ENCODE measurements around the gene ZSCAN1.

The ZSCAN1 gene

DNA sequence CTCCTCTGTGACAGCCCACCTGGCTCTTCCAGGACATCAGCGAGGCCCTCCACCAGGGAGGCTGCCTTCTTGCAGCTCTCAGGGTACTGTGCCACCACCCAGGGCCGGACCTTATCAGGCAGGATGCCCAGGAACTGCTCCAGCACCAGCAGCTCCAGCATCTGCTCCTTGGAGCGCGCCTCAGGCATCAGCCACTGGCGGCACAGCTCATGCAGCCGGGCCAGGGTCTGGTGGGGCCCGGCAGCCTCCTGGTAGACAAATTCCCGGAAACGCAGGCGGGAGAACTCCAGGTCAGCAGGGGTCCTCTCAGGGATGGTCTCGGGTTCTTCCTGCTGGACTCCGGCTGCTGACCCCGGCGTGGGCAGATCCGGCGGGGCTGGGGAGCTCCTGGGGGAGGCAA, 56.0 kb downstream of the ZSCAN1 start:
- peaks cover 17% of the 10 kb centered on the region for H3K36me3 ChIP-seq (ENCODE audit: control insufficient read depth, insufficient read depth, low read length)
- H3K4me1 ChIP-seq (ENCODE audit: control insufficient read depth, insufficient read depth, low read length) = peaks cover 3% of the 10 kb centered on the region
- H3K9me3 ChIP-seq (ENCODE audit: control insufficient read depth, insufficient read depth, low read length) = no peaks in the 10 kb centered on the region
- no peaks in the 10 kb centered on the region for H3K27me3 ChIP-seq (ENCODE audit: control insufficient read depth, insufficient read depth, low read length)
- no peak overlapping the region for H3K9ac ChIP-seq (ENCODE audit: low read depth, low read length)
- no peak overlapping the region for H3K4me3 ChIP-seq (ENCODE audit: low read depth, low read length)

DNA sequence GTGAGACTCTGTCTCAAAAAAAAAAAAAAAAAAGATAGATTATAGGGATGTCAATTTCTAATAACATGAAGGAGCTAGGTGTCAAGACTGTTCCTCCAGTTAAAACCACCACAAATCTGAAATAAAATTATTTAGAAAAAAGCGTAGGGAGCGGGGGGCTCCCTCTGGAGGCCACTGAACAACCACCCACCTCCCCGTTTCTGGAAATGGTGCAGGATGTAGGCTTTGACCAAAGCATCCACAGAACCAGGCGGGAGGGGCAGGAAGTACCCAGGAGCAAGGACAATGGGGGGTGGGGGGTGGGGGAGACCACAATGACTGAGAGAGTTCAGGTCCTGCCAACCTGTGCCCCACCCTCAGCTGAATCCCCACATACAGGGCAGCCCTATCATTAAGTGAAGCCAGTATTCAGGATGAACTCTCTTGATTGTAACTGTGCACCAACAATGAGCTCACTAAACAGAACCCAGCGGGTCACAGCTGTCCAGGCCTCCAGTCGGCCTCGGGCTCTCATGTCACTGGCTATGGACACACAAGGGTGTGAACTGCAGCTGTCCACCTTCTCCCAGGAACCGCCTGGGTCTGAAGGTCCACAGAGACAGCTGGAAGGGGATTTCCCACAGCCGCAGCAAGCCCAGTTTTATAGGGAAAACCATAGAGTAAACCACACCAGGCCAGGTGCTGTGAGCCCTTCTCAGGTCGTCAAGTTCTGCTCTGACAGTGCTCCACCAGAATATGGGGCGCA, 57.6 kb downstream of the ZSCAN1 start:
- no peaks in the 10 kb centered on the region for H3K27me3 ChIP-seq (ENCODE audit: control insufficient read depth, insufficient read depth, low read length)
- no peak overlapping the region for H3K4me3 ChIP-seq (ENCODE audit: low read depth, low read length)
- H3K36me3 ChIP-seq (ENCODE audit: control insufficient read depth, insufficient read depth, low read length) = peaks cover 15% of the 10 kb centered on the region
- no peak overlapping the region for H3K9ac ChIP-seq (ENCODE audit: low read depth, low read length)
- no peaks in the 10 kb centered on the region for H3K9me3 ChIP-seq (ENCODE audit: control insufficient read depth, insufficient read depth, low read length)
- H3K4me1 ChIP-seq (ENCODE audit: control insufficient read depth, insufficient read depth, low read length) = peaks cover 3% of the 10 kb centered on the region

DNA sequence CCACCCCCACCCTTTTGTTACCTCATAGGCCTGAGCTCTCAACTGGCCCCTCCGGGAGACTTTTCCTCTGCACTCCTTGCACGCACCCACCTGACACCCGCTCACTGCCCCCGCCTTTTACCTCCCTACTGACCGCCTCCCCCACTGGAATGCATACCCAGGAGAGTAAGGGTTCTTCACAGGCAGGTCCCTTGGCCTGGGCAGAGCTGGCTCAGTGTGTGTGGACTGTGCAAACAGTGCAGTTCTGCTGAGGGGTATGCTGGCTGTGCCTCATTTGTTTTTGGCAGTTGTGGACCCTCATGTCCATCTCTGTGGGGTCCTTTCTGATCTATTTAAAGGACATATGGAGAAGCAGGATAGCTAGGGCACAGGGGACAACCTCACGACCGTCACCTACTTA, 59.2 kb downstream of the ZSCAN1 start:
- Histone ChIP-seq H3K4me3 (ENCODE audit: low read depth, low read length) (no peak overlapping the region), H3K27me3 (ENCODE audit: control insufficient read depth, insufficient read depth, low read length) (no peaks in the 10 kb centered on the region), H3K4me1 (ENCODE audit: control insufficient read depth, insufficient read depth, low read length) (peaks cover 3% of the 10 kb centered on the region), H3K9me3 (ENCODE audit: control insufficient read depth, insufficient read depth, low read length) (no peaks in the 10 kb centered on the region), H3K36me3 (ENCODE audit: control insufficient read depth, insufficient read depth, low read length) (peaks cover 9% of the 10 kb centered on the region), H3K9ac (ENCODE audit: low read depth, low read length) (no peak overlapping the region)

DNA sequence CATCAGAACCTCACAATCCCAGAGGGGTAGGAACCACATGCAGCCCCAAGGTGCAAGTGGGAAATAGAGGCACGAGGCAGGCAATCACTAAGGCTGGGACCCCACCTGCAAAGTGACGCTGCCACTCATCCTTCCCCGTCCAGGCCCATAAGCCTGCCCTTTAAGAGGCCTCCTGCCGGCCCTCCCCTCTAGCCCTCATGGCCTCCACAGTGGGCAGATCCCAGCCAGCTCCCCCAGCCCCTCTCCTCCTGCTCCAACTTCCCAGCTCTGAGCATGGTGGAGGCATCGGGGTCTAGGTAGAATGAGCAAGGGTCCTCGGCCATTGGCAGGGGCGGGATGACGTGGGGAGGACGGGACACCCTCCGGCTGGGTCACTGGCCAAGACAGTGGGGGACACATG, 61.5 kb downstream of the ZSCAN1 start:
- no peak overlapping the region for H3K4me3 ChIP-seq (ENCODE audit: low read depth, low read length)
- H3K27me3 ChIP-seq (ENCODE audit: control insufficient read depth, insufficient read depth, low read length) = no peaks in the 10 kb centered on the region
- H3K4me1 ChIP-seq (ENCODE audit: control insufficient read depth, insufficient read depth, low read length) = peaks cover 5% of the 10 kb centered on the region
- H3K9me3 ChIP-seq (ENCODE audit: control insufficient read depth, insufficient read depth, low read length) = no peaks in the 10 kb centered on the region
- no peak overlapping the region for H3K9ac ChIP-seq (ENCODE audit: low read depth, low read length)
- peaks cover 3% of the 10 kb centered on the region for H3K36me3 ChIP-seq (ENCODE audit: control insufficient read depth, insufficient read depth, low read length)

DNA sequence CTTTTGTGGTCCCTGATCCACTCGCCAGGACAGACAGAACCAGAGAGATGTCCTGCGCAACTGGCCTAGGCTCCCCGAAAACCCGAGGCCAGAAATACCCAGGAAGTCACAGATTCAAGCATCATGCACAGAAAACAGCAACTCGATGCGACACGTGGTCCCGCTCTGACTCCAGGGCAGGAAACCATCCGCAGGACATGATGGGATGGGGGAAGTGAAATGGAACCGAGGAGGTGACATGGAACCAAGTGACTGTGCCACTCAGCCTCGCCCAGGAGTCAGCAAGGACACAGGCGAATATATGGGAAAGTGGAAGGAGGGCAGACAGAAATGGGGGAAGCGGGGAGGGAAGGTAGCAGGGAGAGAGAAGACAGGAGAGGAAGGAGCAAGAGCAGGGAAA, 63.1 kb downstream of the ZSCAN1 start:
- H3K4me3 ChIP-seq (ENCODE audit: low read depth, low read length) = peak overlapping the region; percentile 94
- H3K27me3 ChIP-seq (ENCODE audit: control insufficient read depth, insufficient read depth, low read length) = no peaks in the 10 kb centered on the region
- H3K4me1 ChIP-seq (ENCODE audit: control insufficient read depth, insufficient read depth, low read length) = peaks cover 3% of the 10 kb centered on the region
- H3K9ac ChIP-seq (ENCODE audit: low read depth, low read length) = peak overlapping the region; percentile 1
- no peaks in the 10 kb centered on the region for H3K9me3 ChIP-seq (ENCODE audit: control insufficient read depth, insufficient read depth, low read length)
- peaks cover 3% of the 10 kb centered on the region for H3K36me3 ChIP-seq (ENCODE audit: control insufficient read depth, insufficient read depth, low read length)

DNA sequence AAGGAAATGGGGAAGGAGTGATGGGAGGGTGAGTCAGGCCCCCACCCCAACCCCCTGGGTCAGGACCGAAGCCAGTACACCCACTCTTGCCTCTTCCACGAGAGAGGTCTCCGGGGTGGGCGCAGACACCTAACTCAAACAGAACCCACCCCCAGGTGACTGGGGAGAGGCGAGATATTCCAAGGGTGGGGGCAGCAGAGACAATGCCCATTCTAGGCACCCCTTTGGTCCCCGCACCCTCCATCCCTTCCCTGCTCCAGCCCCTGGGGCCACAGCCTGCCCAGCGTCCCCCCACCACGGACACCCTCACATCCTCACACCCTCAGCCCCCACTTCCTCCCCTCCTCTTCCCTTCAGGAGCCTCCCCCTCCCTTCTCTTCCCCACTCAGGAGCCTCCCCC, 63.5 kb downstream of the ZSCAN1 start:
- no peaks in the 10 kb centered on the region for H3K27me3 ChIP-seq (ENCODE audit: control insufficient read depth, insufficient read depth, low read length)
- H3K9me3 ChIP-seq (ENCODE audit: control insufficient read depth, insufficient read depth, low read length) = no peaks in the 10 kb centered on the region
- H3K4me1 ChIP-seq (ENCODE audit: control insufficient read depth, insufficient read depth, low read length) = peaks cover 3% of the 10 kb centered on the region
- peaks cover 3% of the 10 kb centered on the region for H3K36me3 ChIP-seq (ENCODE audit: control insufficient read depth, insufficient read depth, low read length)
- peak overlapping the region; percentile 94 for H3K4me3 ChIP-seq (ENCODE audit: low read depth, low read length)
- H3K9ac ChIP-seq (ENCODE audit: low read depth, low read length) = peak overlapping the region; percentile 1

DNA sequence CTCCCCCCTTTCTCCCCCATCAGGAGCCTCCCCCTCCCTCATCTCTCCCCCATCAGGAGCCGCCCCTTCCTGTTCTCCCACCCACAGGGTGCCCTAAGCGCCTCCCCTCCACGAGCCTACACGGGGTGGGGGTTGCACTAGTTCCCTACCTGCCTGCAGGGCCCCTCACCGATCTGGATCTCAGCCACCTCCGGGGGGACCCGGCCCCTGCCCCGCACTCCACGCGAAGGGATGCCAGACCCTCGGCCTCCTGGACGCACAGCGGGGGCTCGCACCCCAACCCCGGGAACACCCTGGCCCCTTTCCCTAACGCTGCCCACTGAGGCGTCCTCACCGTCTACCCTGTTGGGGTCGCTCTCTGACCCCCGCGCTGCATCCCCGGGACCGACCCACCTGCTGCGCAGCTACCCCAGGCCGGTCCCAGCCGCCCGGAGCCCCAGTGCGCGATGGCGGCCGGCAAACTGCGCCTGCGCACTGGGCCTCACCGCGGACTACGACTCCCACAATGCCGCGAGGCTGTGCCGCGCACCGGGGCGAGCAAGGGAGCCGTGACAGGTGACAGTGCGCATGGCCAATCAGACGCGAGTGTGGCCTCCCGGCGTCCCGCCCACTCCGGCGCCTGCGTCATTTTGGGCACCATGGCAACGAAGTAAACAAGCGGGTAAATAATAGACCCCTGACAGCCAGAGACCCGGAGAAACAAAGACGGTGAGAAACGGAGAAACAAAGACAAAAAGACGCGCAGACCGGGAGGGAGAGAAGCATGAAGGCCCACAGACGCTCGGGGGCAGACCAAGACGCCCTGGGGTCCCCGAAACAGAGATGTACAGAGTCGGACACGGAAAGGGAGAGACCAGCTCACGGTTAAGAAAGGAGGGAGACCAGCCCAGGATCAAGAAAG, 64.2 kb downstream of the ZSCAN1 start, which contains the start of gene ZSCAN18:
Gene ZSCAN18 (minus strand): TSS at position 451 of the 901 bp plus-strand sequence. CDS start 7,964 bp downstream, outside the sequence.
- Histone ChIP-seq H3K4me3 (ENCODE audit: low read depth, low read length) (peak within 1 kb of the TSS; percentile 94), H3K4me1 (ENCODE audit: control insufficient read depth, insufficient read depth, low read length) (peaks cover 3% of the 10 kb centered on the region), H3K9me3 (ENCODE audit: control insufficient read depth, insufficient read depth, low read length) (no peaks in the 10 kb centered on the region), H3K27me3 (ENCODE audit: control insufficient read depth, insufficient read depth, low read length) (no peaks in the 10 kb centered on the region), H3K36me3 (ENCODE audit: control insufficient read depth, insufficient read depth, low read length) (peaks cover 3% of the 10 kb centered on the region), H3K9ac (ENCODE audit: low read depth, low read length) (peak within 1 kb of the TSS; percentile 65)

DNA sequence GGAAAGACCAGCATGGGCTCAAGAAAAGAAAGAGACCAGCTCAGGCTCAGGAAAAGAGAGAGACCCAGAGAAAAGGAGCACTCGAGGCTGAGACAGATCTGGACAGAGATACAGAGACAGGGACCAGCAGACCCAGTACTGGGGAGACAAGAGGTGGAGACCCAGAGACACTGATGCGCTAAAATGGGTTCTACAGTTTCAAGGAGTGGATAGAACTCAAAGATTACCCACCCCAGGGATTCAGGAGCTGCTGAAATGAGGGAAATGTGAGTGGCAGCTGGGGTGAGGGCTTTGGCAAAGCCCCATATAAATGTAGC, 64.8 kb downstream of the ZSCAN1 start:
- H3K4me1 ChIP-seq (ENCODE audit: control insufficient read depth, insufficient read depth, low read length) = peaks cover 3% of the 10 kb centered on the region
- H3K9me3 ChIP-seq (ENCODE audit: control insufficient read depth, insufficient read depth, low read length) = no peaks in the 10 kb centered on the region
- peak overlapping the region; percentile 58 for H3K4me3 ChIP-seq (ENCODE audit: low read depth, low read length)
- no peak overlapping the region for H3K9ac ChIP-seq (ENCODE audit: low read depth, low read length)
- no peaks in the 10 kb centered on the region for H3K27me3 ChIP-seq (ENCODE audit: control insufficient read depth, insufficient read depth, low read length)
- peaks cover 3% of the 10 kb centered on the region for H3K36me3 ChIP-seq (ENCODE audit: control insufficient read depth, insufficient read depth, low read length)

Measured in iPS-15b (cell line).